Suprapubic skin (tissue), 4 donors: ENCODE data around the gene WDR74. TPM values are rescaled to one million over a fixed set of nuclear protein-coding genes. Genes with fewer than 3 reads are reported as not detected.

Experiments
- DNase-seq, 2 donors: peaks; one replicate each; pipeline ENCODE4 v3.0.0-alpha.2; 2019; ENCODE audit warnings: low spot score in 2 of 2
- H3K27ac ChIP-seq: fragments of 200-600 bp; sonication (generic); one replicate; pipeline ENCODE4 v1.5.1; 2019
- H3K27me3 ChIP-seq: fragments of 200-600 bp; sonication (generic); one replicate; pipeline ENCODE4 v1.5.1; 2019
- H3K36me3 ChIP-seq: fragments of 200-600 bp; sonication (generic); one replicate; pipeline ENCODE4 v1.5.1; 2019
- H3K4me1 ChIP-seq: fragments of 200-600 bp; sonication (generic); one replicate; pipeline ENCODE4 v1.5.1; 2019
- H3K4me3 ChIP-seq: fragments of 200-600 bp; sonication (generic); one replicate; pipeline ENCODE4 v1.5.1; 2019; ENCODE audit warnings: mild to moderate bottlenecking
- H3K9me3 ChIP-seq: fragments of 200-600 bp; sonication (generic); one replicate; pipeline ENCODE4 v1.5.1; 2019
- EP300 ChIP-seq: sonication (generic); formaldehyde crosslinking; IDR thresholded peaks from one replicate; pipeline ENCODE4 v1.6.1; 2017; ENCODE audit warnings: antibody characterized with exemption
- POLR2A ChIP-seq, 2 donors: fragments of 450-650 bp; IDR thresholded peaks; one replicate each; pipeline ENCODE4 v1.6.1; 2017; ENCODE audit warnings: antibody characterized with exemption in 2 of 2, mild to moderate bottlenecking in 2 of 2, moderate library complexity in 2 of 2
- POLR2AphosphoS5 ChIP-seq, 3 donors: sonication (generic); formaldehyde crosslinking; IDR thresholded peaks; one replicate each; pipeline ENCODE4 v1.6.1; 2017; ENCODE audit warnings: antibody characterized with exemption in 3 of 3
- WGBS: methylation state at CpG from one replicate; pipeline ENCODE4 v1.1.5; 2018; 5-methylcytosine and 5-hydroxymethylcytosine counted together
- total RNA-seq, 4 donors: library from RNA; depleted of rRNA; stranded (reverse); fragments of >200 nt; gene quantifications; one replicate each; pipeline ENCODE4 v1.1.0, GENCODE V29; 2016
- TF ChIP-seq, protein P1 (sequence below), 2 donors: fragments of 200-600 bp in 1 of 2; fragments of 450-650 bp in 1 of 2; sonication (generic) in 1 of 2; IDR thresholded peaks; one replicate each; pipeline ENCODE4 v1.5.1; 2016 to 2019; ENCODE audit warnings: antibody characterized with exemption in 2 of 2, mild to moderate bottlenecking in 1 of 2, moderate library complexity in 1 of 2

Gene WDR74
- total RNA-seq, 4 donors from 2014 or later: 63.3 to 79.8 (median 70.3) TPM

DNA sequence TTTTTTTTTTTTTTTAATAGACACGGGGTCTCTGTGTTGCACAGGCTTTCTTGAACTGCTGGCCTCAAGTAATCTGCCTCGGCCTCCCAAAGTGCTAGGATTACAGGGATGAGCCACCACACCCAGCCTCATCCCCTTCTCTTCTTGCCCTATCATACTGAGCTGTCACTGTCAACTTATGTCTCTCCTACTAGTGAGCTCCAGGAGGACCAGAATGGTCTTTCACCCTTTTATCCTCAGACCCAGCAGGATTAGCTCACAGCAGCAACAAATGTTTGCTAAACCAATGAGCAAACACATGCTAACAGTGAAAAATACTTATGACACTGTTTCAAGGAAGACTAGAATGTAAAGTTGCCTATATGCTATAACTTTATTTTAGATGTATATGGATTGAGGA is 27.7 kb downstream of the WDR74 start:
- TF ChIP-seq POLR2A (IDR thresholded peaks at IDR 0.05): no peak
- no peak for TF ChIP-seq POLR2AphosphoS5 (IDR thresholded peaks at IDR 0.05)
- TF ChIP-seq, protein P1, sequence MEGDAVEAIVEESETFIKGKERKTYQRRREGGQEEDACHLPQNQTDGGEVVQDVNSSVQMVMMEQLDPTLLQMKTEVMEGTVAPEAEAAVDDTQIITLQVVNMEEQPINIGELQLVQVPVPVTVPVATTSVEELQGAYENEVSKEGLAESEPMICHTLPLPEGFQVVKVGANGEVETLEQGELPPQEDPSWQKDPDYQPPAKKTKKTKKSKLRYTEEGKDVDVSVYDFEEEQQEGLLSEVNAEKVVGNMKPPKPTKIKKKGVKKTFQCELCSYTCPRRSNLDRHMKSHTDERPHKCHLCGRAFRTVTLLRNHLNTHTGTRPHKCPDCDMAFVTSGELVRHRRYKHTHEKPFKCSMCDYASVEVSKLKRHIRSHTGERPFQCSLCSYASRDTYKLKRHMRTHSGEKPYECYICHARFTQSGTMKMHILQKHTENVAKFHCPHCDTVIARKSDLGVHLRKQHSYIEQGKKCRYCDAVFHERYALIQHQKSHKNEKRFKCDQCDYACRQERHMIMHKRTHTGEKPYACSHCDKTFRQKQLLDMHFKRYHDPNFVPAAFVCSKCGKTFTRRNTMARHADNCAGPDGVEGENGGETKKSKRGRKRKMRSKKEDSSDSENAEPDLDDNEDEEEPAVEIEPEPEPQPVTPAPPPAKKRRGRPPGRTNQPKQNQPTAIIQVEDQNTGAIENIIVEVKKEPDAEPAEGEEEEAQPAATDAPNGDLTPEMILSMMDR (IDR thresholded peaks at IDR 0.05): no peak
- no peak for TF ChIP-seq EP300
- Histone ChIP-seq H3K4me3 (no peak overlapping the region), H3K27me3 (no peaks in the 10 kb centered on the region), H3K36me3 (peaks cover 9% of the 10 kb centered on the region), H3K9me3 (no peaks in the 10 kb centered on the region), H3K4me1 (peaks cover 6% of the 10 kb centered on the region), H3K27ac (no peak overlapping the region)
- WGBS: 83% methylated on average over 2 of the region's 2 CpGs
- no peak for DNase-seq

DNA sequence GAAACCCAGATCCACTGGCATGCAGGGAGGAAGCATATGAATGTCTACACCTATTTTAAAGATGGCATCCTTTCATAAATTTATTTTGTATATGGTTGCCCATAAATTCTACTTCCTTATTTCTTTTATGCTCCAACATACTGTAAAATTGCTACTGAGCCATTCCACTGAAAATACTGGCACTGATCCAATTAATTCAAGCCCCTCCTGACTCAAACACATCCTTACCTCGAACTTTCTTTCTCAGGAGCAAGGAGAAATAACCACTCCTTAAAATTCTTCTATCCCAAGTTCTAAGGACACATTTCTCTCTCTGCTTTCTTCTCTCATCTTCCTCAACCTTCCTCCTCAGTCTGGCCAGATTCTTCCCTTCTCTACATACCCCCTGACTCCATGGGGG is 28.6 kb downstream of the WDR74 start:
- Histone ChIP-seq H3K36me3 (peaks cover 6% of the 10 kb centered on the region), H3K4me1 (peaks cover 15% of the 10 kb centered on the region), H3K27ac (no peak overlapping the region), H3K4me3 (no peak overlapping the region), H3K9me3 (no peaks in the 10 kb centered on the region), H3K27me3 (no peaks in the 10 kb centered on the region)
- TF ChIP-seq, protein P1 (IDR thresholded peaks at IDR 0.05): no peak
- TF ChIP-seq POLR2AphosphoS5 (IDR thresholded peaks at IDR 0.05) (no peak), EP300 (no peak), POLR2A (IDR thresholded peaks at IDR 0.05) (no peak)
- DNase-seq: no peak
- WGBS: 28% methylated on average over 1 of the region's 1 CpG

DNA sequence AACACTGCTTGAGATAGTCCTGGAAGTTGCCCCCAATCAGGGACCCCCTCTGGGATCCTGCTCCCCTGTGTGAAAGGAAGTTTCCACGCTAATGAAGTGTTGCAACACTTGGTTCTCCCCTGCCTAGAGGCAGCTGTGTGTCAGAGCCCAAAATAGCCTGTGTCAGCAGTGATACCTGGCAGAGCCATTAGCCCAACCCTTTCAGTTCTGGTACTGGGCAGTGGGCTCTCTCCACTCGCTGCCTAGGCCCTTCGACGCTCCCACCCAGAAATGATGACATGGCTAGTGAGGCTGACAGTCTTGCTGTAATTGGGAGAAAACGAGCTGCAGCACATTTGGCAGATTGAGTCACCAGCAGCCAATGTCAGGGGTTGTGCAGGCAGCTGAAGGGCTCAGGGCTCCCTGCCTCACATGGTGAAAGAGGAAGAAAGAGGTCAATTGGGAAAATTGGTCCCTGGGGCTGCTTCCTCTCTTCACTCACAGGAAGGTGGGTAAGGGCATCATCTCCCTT is 32.7 kb downstream of the WDR74 start:
- TF ChIP-seq EP300: no peak
- no peak for TF ChIP-seq POLR2AphosphoS5 (IDR thresholded peaks at IDR 0.05)
- no peak for TF ChIP-seq POLR2A (IDR thresholded peaks at IDR 0.05)
- TF ChIP-seq, protein P1 (IDR thresholded peaks at IDR 0.05): no peak
- no peak for DNase-seq
- H3K27me3 ChIP-seq: no peaks in the 10 kb centered on the region
- H3K4me3 ChIP-seq: no peak overlapping the region
- H3K9me3 ChIP-seq: no peaks in the 10 kb centered on the region
- 40% methylated on average over 5 of the region's 5 CpGs for WGBS
- H3K4me1 ChIP-seq: peaks cover 32% of the 10 kb centered on the region
- H3K27ac ChIP-seq: peak overlapping the region; percentile 91
- peaks cover 18% of the 10 kb centered on the region for H3K36me3 ChIP-seq

GRCh38 chr11:62805961-62806441 is 33.4 kb downstream of the WDR74 start:
- TF ChIP-seq POLR2A (IDR thresholded peaks at IDR 0.05) (no peak), POLR2AphosphoS5 (IDR thresholded peaks at IDR 0.05) (no peak), EP300 (no peak)
- TF ChIP-seq, protein P1 (IDR thresholded peaks at IDR 0.05): no peak
- Histone ChIP-seq H3K9me3 (no peaks in the 10 kb centered on the region), H3K27ac (peak overlapping the region; percentile 91), H3K4me1 (peaks cover 32% of the 10 kb centered on the region), H3K4me3 (peak overlapping the region; percentile 90), H3K27me3 (no peaks in the 10 kb centered on the region), H3K36me3 (peaks cover 24% of the 10 kb centered on the region)
- WGBS: 20% methylated on average over 8 of the region's 12 CpGs
- no peak for DNase-seq

DNA sequence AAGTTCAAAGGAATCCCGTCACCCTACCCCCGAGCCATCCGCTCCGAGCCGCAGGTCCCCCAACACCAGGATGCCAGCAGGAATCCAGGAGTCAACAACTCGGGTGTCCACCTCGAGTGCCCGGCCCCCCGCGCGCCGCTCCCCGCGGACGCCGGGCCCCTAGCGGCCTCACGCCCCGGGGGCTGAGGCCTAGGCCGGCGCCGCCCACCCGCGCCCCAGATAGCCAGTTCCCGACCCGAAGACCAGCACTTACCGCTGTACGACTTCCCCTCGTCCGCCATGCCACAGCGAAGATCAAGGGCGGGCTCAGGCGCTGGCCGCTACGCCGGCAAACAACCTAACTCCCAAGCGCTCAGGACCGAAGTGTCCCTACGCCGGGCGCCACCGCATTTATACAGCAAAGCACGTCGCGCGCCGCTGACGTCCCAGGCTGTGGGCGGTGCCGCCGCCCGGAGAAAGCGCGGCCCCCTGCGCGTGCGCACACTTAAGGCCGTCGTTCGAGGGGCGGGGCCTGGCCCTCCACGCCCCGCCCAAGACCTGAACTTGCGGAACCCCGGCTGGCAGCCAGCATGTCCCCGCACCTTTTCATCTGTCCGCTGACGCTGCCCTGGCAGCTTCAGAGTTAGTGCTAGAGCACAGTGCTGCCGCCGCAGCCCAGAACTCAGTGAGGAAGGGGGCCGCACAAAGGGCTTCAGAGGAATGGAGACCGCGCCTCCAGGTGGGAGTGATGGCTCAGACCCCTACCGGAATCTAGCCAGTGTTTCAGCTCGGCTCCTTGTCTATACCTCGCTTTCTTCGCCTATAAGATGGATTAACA is 34.1 kb downstream of the WDR74 start, which contains the start of gene NXF1:
Gene NXF1 (minus strand): TSS at position 365 of the 817 bp plus-strand sequence. CDS start 84 bp downstream, at position 281.
- under 1% methylated on average over 36 of the region's 77 CpGs for WGBS
- Histone ChIP-seq H3K4me1 (peaks cover 32% of the 10 kb centered on the region), H3K4me3 (peak within 1 kb of the TSS; percentile 90), H3K9me3 (no peaks in the 10 kb centered on the region), H3K27me3 (no peaks in the 10 kb centered on the region), H3K36me3 (peaks cover 32% of the 10 kb centered on the region), H3K27ac (peak within 1 kb of the TSS; percentile 91)
- DNase-seq: peak; percentile 95 to 98
- TF ChIP-seq POLR2AphosphoS5 (IDR thresholded peaks at IDR 0.05) (peak; percentile 99 to 100 (median 100)), POLR2A (IDR thresholded peaks at IDR 0.05) (peak; percentile 99 to 100), EP300 (no peak)
- TF ChIP-seq, protein P1 (IDR thresholded peaks at IDR 0.05): peak in 1 of 2 donors; percentile 43
